Stimulated activated CD4-positive, alpha-beta T cell treated with anti-CD3 and anti-CD28 coated beads, Interleukin-4, amount 100 ng/mL, for 48 hours (primary cell): ENCODE results near the gene THEMIS2.
"Not testable (repeated sequence)": the region's sequence is repeated elsewhere in the genome, so short reads cannot be mapped to it uniquely, and the experiment has no call there.

Experiments
- DNase-seq, 2 donors: peaks; one replicate each; pipeline ENCODE4 v3.0.0-alpha.2; 2020; ENCODE audit warnings: low read depth in 2 of 2

The THEMIS2 gene

DNA sequence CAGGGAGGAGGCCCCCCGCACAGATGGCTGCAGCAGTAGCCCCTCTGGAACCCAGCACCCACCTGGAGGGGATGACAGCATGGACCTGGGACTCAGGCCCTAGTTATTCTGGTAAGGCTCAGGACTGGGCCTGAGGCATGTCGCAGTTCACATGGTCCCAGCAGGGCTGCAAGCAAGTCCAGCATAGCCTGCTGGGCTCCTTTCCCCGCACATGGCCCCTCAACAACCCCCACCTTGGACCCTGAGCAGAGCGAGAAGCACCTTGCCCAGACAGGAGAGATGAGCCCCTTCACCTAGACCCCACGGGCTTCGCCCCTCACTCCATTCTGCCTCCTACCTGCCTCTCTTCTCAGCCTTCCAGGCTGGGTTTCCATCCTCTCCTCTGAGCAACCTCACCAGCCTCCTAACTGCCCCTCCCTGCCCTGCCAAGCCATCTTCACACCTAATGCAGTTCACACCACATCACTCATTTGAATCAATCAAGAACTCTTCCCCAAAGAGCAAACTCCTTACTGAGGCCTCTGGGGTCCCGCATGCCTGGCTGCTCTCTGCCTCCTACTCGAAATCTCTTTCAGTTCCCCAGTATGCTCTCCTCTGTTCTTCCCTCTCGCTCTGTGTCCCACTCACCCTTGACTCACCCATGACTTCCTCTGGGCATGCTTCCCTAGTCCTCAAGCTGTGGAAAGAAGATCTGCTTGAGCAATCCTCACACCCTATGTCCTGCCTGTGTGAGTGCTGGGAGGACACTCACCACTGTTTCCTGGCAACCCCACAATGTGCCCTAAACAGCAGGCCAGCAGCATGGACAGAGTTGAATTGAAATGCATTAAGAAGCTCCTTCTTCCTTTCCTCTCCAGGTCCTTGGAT is 9.4 kb upstream of the THEMIS2 start:
- no peak for DNase-seq

DNA sequence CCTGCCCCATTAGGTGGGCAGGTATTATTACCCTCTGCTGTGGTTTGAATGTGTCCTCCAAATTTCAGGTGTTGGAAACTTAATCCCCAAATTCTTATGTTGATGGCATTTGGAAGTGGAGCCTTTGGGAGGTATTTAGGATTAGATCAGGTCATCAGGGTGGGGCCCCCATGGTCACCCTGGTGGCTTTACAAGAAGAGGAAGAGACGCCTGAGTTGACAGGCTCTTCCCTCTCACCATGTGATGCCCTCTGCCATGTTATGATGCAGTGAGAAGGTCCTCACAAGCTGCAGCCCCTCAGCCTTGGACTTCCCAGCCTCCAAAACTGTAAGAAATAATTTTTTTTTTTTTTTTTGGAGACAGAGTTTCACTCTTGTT is 8.8 kb upstream of the THEMIS2 start:
- DNase-seq: no peak

DNA sequence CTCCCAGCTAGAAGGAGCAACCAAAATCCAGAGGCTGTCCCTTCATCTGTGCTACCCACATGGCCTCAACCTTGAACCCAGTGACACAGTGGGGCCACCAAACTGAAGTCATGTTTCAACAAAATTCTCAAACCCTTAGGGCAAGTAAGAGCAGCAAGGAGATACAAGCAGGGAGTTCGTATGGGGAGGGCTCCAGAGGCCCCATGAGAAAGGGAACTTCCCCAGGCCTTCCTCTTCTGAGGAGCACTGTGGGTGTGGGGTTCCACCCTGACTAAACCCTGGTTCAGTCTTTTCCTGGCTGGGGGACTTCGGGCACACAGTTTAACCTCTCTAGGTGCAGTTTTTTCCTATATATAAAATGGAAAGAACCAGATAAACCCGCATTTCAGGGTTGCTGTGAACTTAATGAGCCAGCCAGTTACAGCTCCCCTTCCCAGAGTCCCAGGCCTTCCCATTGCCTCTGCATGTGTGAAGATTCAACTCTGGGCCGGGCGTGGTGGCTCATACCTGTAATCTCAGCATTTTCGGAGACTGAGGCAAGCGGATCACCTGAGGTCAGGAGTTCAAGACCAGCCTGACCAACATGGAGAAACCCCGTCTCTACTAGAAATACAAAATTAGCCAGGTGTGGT is 8.0 kb upstream of the THEMIS2 start:
- no peak for DNase-seq

DNA sequence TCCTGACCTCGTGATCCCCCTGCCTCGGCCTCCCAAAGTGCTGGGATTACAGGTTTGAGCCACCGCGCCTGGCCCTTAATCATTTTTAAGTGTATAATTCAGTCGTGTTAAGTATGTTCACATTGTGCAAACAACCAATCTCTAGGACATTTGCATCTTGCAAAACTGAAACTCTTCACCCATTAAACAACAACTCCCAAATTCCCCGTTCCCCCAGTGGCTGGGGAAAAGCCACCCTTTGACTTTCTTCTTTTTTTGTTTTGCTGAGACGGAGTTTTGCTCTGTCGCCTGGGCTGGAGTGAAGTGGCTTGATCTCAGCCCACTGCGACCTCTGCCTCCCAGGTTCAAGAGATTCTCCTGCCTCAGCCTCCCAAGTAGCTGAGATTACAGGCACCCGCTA is 6.5 kb upstream of the THEMIS2 start:
- DNase-seq: no peak

DNA sequence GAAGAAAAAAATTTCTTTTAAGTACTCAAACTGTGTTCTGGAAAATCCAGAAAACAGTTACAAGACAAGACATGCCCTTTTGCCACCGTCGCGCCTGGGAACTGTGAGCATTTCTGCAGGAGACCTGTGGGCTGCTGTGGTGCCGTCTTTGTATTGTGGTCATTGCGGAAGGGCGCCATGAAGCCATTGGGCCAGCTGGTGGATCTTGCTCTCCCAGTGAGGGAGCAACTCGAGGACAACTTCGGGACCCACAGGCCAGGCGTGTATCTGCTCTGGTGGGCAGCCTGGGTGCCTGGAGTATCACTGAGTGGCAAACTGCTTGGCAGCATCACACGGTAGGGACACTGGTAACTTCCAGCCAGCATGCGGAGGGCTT is 3.8 kb upstream of the THEMIS2 start:
- no peak for DNase-seq

DNA sequence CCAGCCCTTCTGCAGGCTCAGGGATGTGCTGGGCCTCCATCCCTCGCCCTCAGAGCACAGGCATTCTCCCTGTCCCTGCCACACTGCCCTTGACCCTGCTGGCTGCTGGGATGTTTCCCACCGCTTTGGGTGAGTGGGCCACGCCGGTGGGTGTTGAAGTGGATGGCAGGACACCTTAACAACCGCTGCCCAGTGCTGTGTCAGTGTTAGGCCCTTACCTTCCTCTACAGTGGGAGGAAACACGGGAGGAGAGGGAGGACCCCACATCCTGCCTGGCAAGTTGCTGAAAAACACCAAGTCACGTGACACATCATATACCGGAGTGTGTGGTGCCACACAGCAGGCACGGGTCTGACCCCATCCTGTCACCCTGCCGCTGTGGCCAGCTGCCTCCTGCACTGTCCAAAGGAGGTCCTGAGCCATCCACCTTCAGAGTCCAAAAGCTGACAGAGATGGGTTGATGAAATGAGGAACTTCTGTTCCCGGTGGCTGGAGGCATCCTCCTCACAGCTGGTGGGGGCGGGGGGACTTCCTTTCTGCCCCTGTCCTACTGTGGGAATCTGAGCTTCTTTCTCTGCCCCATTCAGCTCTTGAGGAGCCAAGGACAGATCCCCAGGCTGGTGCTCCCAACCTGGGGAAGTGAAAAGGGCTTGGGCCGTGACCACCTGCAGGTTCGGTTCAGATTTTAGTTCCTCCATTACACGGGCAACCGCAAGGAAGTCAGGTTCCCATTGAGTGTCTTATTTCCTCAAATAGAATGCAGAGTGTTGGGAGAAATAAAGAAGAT is 3.2 kb upstream of the THEMIS2 start:
- DNase-seq: peak; percentile 34 to 47

DNA sequence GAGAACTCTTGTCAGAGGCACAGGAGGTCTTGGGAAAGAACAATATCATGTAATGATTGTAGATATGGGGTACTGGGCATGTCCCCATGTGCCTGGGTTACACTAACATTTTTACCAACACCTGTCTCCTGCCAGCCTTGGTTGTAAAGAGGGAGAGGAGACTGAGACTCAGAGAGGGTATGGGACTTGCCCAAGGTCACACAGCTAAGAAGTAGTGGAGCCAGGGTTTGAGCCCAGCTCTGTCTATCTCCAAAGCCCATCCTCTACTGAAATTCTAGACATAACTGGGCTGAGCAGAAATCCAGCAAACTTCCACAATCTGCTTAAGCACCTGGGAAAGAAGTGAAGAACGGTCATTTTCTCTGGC is 2.6 kb upstream of the THEMIS2 start:
- DNase-seq: no peak

DNA sequence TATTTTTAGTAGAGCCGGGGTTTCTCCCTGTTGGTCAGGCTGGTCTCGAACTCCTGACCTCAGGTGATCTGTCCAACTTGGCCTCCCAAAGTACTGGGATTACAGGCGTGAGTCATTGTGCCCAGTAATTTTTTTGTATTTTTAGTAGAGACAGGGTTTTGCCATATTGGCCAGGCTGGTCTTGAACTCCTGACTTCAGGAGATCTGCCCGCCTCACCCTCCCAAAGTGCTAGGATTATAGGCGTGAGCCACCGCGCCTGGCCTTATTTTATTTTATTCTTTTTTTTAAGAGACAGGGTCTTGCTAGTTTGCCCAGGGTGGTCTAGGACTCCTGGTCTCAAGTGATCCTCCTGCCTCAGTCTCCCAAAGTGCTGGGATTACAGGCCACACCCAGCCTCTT is 1.3 kb upstream of the THEMIS2 start:
- not testable (repeated sequence) for DNase-seq

DNA sequence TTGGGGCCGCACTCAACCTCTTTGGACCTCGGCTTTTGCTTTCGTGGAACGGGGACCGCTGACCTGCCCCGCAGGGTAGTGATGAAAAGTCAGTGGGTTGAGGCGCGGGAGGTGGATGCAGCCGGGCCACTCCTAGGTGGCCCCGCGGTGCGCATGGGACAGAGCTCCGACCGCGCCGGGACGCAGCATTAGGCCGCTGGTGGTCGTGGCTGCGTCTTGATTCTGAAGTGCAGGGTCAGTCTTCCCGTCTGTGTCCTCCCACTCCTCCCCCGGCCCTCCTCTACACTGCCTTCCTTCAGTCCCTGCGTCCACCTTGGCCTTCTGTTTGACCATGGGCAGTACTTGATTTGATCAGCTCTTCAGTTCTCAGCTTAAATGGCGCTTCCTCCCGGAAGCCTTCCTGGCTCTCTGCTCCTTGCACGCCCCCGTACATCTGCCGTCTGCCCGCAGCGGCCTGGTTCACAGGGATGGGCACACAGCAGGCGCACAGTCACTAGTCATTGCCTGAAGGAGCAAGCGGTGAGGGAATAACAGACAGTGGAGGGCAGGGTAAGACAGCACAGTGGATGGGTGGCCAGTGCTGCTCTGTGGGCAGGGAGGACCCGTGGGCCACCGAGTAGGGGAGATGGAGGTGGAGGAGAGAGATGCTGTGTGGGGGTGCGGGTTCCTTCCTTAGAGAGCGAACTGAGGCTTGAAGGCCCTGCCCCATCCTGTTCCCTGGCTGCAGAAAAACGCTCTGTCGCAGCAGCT is 633 bp downstream of the THEMIS2 start:
- DNase-seq: peak; percentile 31 to 42

DNA sequence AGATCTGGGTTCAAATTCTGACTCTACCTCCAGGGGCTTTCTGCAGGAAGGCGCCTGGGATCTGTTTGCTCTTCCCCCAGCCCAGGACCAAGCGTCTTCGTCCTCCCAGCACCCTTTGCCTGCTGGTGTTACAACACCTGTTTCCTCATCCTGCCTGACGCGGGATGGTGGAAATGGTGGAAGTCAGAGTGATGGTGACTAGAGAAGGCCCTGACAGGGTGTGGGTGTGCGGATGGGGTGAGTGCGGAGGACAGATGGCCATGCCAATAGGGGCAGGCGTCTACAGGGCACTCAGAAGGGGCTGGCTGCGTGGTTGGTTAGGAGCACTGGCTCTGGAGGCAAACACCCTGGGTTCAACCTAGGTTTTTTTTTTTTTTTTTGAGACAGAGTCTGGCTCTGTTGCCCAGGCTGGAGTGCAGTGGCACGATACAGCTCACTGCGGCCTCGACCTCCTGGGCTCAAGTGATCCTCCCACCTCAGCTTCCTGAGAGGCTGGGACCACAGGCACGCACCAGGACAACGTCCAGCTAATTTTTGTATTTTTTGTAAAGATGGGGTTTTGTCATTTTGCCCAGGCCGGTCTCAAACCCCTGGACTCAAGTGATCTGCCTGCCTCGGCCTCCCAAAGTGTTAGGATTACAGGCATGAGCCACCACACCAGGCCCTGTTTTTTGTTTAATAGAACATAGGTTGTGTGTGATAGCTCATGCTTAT is 1.5 kb downstream of the THEMIS2 start:
- no peak for DNase-seq

DNA sequence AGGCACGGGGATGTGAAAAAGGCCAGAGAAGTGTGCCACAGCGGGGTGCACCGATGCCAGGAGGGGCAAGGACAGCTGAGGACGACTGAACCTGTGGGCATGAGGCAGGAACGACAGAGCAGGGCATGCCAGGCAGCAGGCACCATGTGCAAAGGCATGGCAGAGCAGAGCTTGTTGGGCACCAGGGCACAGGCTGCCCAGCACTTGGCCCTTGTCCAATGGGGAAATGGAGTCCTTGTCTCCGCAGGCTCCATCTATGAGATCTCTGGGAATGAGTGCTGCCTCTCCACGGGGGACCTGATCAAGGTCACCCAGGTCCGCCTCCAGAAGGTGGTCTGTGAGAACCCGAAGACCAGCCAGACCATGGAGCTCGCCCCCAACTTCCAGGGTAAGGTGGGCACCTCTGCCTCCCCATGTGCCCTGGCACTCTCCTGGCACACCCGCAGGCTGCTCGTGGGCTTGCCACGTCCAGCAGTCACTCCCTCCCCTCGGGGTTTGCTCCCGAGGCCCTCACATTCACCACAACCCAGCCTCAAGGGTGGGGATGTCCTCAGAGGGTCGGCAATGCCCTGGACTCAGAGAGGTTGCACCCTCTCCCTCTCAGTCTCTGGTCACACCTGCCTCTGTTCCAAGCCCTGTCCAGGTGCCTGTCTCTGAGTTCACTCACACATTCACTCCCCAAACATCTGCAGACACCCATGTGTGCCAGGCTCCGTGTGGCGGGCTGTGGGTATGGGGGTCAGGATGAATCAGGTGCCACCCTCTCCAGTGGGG is 4.2 kb downstream of the THEMIS2 start:
- no peak for DNase-seq

DNA sequence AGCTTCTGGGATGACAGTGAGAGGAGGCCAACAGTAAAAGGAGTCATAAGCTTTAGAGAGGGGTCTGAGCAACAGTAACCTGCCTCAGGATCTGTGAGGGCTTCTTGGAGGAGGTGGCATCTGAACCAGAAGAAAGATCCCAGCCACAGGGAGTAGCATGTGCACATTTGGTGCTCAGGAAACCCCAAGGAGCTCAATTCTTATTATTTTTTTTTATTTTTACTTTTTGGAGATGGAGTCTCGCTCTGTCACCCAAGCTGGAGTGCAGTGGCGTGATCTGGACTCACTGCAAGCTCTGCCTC is 4.7 kb downstream of the THEMIS2 start:
- no peak for DNase-seq

DNA sequence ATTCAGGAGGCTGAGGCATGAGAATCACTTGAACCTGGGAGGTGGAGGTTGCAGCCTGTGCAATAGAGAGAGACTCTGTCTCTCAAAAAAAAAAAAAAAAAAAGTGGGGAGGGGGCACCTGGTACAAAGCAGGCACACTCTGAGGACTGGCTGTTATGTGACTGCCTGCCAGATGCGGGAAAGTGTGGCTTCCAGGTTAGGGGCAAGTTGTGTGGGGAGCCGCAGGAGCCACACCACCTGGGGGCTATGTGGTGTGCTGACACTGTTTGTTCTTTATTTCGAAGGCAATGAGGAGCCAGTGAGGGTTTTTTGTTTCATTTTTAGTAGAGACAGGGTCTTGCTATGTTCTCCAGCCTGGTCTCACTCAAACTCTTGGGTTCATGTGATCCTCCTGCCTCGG is 5.7 kb downstream of the THEMIS2 start:
- no peak for DNase-seq

DNA sequence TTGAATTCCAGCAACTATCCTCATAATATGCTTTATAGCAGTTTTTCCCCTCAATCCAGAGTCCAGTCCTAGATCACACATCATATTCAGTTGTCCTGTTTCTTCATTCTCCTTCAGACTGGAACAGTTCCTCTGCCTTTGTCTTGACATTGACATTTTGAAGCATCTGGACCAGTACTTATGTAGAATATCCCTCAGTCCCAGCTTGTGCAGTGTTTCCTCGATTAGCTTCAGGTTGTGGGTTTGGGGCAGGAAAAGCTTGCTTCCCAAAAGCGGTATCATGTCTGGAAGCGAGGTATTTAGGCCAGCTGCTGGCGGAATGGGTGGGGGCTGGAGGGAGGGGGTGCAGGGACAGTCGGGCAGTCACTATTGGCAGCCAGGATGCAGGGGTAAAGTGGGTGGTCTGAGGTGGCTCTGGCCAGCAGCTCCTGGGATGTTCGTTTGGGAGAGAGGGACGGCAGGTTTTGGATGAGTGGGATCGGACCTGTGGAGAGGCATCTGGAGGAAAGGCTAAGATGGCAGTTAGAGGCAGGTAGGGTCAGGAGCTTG is 6.5 kb downstream of the THEMIS2 start:
- DNase-seq: no peak

DNA sequence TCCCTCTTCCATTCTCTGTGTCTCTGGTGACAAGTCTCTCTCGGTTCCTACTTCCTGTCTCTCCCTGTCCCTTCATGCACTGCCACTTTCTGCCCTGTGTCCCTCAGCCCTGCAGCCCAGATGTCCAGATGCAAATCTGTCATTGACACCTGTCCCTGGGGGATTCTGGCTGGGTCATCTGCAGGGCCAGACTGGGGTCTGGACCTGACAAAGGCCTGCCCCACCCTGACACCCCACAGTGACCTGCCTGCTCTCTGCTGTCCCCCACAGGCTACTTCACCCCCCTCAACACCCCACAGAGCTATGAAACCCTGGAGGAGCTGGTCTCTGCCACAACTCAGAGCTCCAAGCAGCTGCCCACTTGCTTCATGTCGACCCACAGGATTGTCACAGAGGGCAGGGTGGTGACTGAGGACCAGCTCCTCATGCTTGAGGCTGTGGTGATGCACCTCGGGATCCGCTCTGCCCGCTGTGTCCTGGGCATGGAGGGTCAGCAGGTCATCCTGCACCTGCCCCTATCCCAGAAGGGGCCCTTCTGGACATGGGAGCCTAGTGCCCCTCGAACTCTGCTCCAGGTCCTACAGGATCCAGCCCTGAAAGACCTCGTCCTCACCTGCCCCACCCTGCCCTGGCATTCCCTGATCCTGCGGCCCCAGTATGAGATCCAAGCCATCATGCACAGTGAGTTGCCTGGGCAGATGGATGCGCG is 7.2 kb downstream of the THEMIS2 start:
- no peak for DNase-seq

DNA sequence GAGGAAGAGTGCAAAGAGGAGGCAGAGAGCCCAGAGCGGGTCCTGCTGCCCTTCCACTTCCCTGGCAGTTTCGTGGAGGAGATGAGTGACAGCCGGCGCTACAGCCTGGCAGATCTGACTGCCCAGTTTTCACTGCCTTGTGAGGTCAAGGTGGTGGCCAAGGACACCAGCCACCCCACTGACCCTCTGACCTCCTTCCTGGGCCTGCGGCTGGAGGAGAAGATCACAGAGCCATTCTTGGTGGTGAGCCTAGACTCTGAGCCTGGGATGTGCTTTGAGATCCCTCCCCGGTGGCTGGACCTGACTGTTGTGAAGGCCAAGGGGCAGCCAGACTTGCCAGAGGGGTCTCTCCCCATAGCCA is 10.2 kb downstream of the THEMIS2 start:
- no peak for DNase-seq

DNA sequence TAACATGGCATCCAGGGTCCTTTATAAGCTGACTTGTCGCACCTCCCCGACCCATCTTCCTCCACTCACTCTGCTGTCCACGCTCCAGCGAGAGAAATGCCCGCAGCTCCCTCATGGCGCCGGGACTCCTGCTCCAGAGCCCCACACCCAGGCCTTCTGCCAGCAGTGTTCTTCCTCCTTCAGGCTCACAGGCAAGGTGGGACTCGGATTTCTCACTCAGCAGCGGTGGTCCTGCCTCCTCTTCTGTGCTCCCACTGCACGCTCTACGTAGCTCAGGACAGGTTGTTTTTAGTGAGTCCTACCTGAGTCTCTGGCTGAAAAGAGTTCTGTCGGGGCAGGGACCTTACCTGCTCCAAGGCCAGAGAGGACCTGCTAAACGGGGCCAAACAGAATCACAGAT is 11.2 kb downstream of the THEMIS2 start:
- DNase-seq: no peak

DNA sequence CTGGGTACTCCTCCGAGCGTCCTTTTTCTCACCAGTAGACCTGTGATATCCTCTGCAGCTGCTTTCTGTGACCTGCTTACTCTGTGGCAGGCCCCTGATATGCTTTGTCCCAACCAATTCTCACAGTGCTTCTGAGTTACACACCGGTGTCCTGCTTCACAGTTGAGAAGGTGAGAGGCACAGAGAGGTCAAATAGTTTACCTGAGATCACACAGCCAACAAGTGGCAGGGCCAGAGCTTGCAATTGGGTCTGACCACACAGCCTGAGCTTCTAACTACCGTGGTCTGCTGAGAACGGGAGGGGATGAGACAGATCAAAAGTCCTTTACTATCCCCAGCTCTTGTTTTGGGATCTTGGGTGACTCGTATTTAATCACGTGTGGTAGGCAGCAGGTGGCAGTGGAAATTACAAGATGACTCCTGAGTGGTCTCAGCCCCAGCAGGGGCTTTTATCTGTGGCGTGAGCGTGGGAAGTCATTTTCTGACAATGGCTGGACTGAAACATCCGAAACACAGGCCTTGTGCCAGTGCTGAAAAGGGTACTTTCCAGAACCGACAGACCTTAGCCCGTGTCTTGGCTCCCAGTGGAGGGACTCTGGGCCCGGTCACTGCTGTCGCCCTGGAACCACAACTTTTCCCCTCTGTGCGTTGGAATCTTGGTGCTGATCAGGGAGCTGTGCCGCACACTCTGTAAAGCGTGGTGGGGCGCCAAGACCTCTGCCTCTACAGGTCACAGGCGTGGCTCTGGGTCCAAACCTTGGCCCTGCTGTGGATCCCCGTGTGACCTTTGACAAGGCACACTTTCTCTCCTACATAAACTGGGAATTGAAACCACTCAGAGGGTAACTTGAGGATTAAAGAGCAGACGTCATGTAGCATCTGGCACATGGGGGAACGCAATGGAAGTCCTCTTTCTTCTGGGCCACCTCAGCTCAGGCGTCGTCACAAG is 11.9 kb downstream of the THEMIS2 start:
- no peak for DNase-seq

DNA sequence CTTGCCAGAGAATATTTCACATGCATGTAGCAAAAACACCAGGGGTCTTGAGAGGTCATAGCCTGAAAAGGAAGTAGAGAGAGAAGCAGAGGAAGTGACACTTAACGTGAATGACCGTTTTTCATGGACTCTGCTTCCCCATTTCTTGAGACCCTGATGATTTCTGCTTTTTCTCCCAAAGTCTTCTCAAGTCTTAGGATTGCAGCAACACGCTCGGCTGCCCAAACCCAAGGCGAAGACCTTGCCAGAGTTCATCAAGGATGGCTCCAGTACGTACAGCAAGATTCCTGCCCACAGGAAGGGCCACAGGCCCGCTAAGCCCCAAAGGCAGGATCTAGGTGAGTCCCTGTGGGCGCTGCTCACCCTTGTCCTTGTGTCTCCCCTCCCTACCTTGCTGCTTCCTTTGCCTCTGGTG is 12.8 kb downstream of the THEMIS2 start:
- DNase-seq: no peak
